NT2/D1 (cell line): Measurements from ENCODE around the gene DAAM1.

Experiments used
- DNase-seq: peaks from one replicate; pipeline ENCODE4 v3.0.0-alpha.2; 2011; ENCODE audit warnings: low read depth, low spot score
- H3K27me3 ChIP-seq: 2 replicates; pipeline ENCODE4 v1.6.0; 2011; ENCODE audit warnings: mild to moderate bottlenecking; ENCODE audit not compliant: insufficient read length, insufficient read depth
- H3K36me3 ChIP-seq: 2 replicates; pipeline ENCODE4 v1.6.1; 2011; ENCODE audit warnings: mild to moderate bottlenecking, low read length, mixed read lengths; ENCODE audit not compliant: insufficient read depth, insufficient read length
- H3K4me1 ChIP-seq: 2 replicates; pipeline ENCODE4 v1.5.1; 2011; ENCODE audit not compliant: insufficient read depth, insufficient read length
- H3K4me3 ChIP-seq: 2 replicates; pipeline ENCODE4 v1.5.1; 2011; ENCODE audit warnings: low read depth; ENCODE audit not compliant: insufficient read length
- H3K9ac ChIP-seq: 2 replicates; pipeline ENCODE4 v1.6.0; 2011; ENCODE audit warnings: low read depth; ENCODE audit not compliant: insufficient read length
- H3K9me3 ChIP-seq: 2 replicates; pipeline ENCODE4 v1.5.1; 2011; ENCODE audit warnings: mild to moderate bottlenecking, low read length; ENCODE audit not compliant: insufficient read depth
- SUZ12 ChIP-seq: IDR thresholded peaks from 2 replicates; pipeline ENCODE4 v1.6.1; 2011; ENCODE audit not compliant: insufficient read length, insufficient read depth; ENCODE audit errors: extremely low read depth
- YY1 ChIP-seq: IDR thresholded peaks from 2 replicates; pipeline ENCODE4 v1.6.1; 2011; ENCODE audit not compliant: insufficient read length, insufficient read depth
- ZNF274 ChIP-seq: IDR thresholded peaks from 2 replicates; pipeline ENCODE4 v1.6.1; 2011; ENCODE audit warnings: mild to moderate bottlenecking, low read depth, low read length

Gene DAAM1

DNA sequence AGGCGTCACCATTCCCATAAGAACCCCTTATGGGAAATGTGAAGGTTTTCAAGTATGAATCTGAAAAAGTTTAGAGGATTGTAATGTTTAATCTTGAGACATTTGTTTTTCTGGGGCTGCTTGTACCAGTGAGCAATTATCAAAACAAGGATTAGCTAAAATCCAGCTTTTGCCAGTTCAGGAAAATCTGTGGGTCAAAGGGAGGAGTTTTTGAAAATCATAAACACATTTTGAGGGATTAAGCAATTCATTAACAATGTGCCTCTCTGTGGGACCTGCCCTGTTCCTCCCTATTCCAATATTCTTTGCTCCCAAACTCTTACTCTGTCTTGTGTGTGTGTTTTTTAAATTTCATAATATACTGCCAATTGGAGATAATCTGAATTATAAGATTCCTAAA is 11.7 kb upstream of the DAAM1 start:
- Histone ChIP-seq H3K27me3 (no peaks in the 10 kb centered on the region), H3K36me3 (no peaks in the 10 kb centered on the region), H3K4me1 (no peaks in the 10 kb centered on the region), H3K9me3 (no peaks in the 10 kb centered on the region), H3K4me3 (no peak overlapping the region), H3K9ac (no peak overlapping the region)
- no peak for DNase-seq
- no peak for TF ChIP-seq ZNF274
- no peak for TF ChIP-seq YY1
- TF ChIP-seq SUZ12, result no peak

DNA sequence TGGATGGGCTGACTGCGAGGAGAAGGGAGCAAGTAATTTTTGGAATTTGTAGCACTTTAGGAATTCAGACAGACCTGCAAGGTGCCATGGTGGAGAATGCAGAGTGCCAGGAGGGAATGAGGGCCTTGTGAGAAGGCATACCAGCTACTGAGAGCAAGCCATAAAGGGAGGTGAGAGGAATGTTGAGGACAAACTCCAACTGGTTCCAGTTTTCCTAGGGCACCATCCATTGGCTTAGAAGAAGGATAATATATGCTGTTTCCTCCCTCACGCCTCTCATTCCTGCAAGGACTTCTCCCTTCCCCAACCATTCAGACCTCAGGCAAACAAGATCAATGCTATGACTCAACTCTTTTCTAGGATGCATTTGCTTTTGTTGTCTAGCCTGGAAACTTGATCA is 11.2 kb upstream of the DAAM1 start:
- Histone ChIP-seq H3K4me3 (no peak overlapping the region), H3K9me3 (no peaks in the 10 kb centered on the region), H3K27me3 (no peaks in the 10 kb centered on the region), H3K4me1 (no peaks in the 10 kb centered on the region), H3K36me3 (no peaks in the 10 kb centered on the region), H3K9ac (no peak overlapping the region)
- DNase-seq, result peak; percentile 39
- no peak for TF ChIP-seq SUZ12
- no peak for TF ChIP-seq ZNF274
- no peak for TF ChIP-seq YY1

DNA sequence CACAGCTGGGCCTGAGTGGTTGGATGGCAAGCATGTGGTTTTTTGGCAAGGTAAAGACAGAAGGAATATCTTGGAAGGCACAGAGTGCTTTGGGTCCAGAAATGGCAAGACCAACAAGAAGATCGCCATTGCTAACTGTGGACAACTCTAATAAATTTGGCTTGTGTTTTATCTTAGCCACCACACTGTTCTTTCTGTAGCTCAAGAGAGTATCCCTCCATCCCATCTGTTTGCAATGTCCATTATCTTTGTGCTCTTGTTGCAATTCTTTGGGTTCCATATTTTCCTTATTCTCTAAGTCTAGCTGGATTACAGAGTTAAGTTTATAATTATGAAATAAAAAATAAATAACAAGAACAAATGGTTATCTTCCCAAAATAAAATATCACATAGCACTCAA is 6.7 kb upstream of the DAAM1 start:
- TF ChIP-seq ZNF274, result no peak
- TF ChIP-seq SUZ12, result no peak
- TF ChIP-seq YY1, result no peak
- no peak overlapping the region for H3K4me3 ChIP-seq
- no peaks in the 10 kb centered on the region for H3K4me1 ChIP-seq
- DNase-seq, result no peak
- H3K9ac ChIP-seq, result no peak overlapping the region
- H3K9me3 ChIP-seq, result no peaks in the 10 kb centered on the region
- no peaks in the 10 kb centered on the region for H3K36me3 ChIP-seq
- peaks cover 13% of the 10 kb centered on the region for H3K27me3 ChIP-seq

DNA sequence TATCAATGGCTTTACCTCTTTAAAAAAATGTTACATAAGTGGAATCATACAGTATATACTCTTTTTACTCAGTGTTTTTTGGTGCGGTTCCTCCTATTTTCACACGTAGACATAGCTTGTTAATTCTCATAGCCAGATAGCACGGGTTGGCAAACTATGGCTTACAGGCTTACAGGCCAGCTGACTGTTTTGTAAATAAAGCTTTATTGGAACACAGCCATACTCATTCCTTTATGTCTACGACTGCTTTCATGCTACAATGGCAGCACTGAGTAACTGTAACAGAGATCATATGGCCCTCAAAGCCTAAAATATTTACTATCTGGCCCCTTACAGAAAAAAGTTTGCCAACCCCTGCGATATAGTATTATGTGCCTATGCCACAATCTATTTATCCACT is 5.8 kb upstream of the DAAM1 start:
- peaks cover 21% of the 10 kb centered on the region for H3K27me3 ChIP-seq
- H3K9me3 ChIP-seq, result no peaks in the 10 kb centered on the region
- no peaks in the 10 kb centered on the region for H3K4me1 ChIP-seq
- no peak overlapping the region for H3K4me3 ChIP-seq
- H3K9ac ChIP-seq, result no peak overlapping the region
- TF ChIP-seq ZNF274 (no peak), SUZ12 (no peak), YY1 (no peak)
- H3K36me3 ChIP-seq, result no peaks in the 10 kb centered on the region
- DNase-seq, result no peak

DNA sequence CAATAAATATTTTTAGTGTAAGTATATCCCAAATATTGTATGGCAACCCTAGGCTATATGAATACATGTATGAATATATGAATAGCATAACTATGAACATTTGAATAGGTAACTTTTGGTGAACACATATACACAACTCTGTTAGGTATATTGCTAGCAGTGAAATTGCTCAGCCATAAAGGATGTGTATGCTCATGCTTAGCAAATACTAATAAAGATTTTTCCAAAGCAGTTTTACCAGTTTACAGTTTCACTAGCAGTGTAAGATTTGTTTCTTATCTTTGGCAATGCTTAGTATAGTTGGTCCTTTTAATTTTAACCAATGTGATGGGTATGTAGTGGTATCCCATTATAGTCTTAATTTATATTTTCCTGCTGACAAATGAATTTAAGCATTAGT is 5.3 kb upstream of the DAAM1 start:
- DNase-seq, result no peak
- Histone ChIP-seq H3K4me3 (no peak overlapping the region), H3K4me1 (no peaks in the 10 kb centered on the region)

DNA sequence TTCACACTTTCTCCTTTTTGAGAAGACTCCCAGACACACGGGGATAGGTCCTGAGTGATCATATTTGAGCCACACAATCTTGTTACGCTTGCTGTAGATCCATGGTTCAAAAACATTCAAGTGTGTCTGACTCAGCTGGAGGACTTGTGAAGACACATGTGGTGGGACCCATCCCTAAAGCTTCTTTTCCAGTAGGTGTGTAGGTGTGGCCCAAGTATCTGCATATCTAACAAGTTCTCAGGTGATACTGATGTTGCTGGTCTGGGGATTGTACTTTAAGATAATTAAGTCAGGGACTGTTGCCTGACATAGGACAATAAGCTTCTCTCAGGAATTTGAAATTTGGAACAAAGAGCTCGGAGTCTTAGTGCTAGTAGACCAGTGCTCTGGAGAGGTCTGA is 4.1 kb upstream of the DAAM1 start:
- H3K4me3 ChIP-seq, result no peak overlapping the region
- DNase-seq, result no peak
- no peaks in the 10 kb centered on the region for H3K36me3 ChIP-seq
- H3K27me3 ChIP-seq, result peaks cover 29% of the 10 kb centered on the region
- no peaks in the 10 kb centered on the region for H3K9me3 ChIP-seq
- TF ChIP-seq YY1 (no peak), ZNF274 (no peak), SUZ12 (no peak)
- H3K9ac ChIP-seq, result no peak overlapping the region
- H3K4me1 ChIP-seq, result no peaks in the 10 kb centered on the region

More for the DNA sequence above, 5.3 kb upstream of the DAAM1 start:
- no peaks in the 10 kb centered on the region for H3K36me3 ChIP-seq
- TF ChIP-seq SUZ12 (no peak), ZNF274 (no peak), YY1 (no peak)
- H3K9ac ChIP-seq, result no peak overlapping the region
- no peaks in the 10 kb centered on the region for H3K9me3 ChIP-seq
- peaks cover 25% of the 10 kb centered on the region for H3K27me3 ChIP-seq

DNA sequence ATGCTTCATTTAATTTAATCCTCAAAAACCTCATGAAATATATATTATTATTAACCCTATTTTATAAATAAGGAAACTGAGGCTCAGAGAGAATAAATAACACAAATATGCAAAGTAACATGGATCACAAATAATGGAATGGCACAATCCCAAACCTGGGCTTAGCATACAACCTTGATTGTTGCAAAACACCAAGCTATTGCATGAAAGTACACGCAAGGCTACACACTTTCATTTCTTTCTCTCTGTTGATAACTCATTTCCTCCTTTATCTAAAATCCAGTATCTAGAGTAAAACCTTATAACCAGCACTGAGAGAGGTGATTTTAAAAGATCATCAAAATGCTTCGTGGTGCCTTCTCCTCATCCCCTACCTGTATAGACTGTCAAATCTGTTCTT is 2.8 kb upstream of the DAAM1 start:
- Histone ChIP-seq H3K27me3 (peaks cover 36% of the 10 kb centered on the region), H3K36me3 (no peaks in the 10 kb centered on the region), H3K9ac (no peak overlapping the region), H3K9me3 (no peaks in the 10 kb centered on the region), H3K4me1 (peaks cover 3% of the 10 kb centered on the region), H3K4me3 (no peak overlapping the region)
- TF ChIP-seq SUZ12 (no peak), YY1 (no peak), ZNF274 (no peak)
- no peak for DNase-seq

DNA sequence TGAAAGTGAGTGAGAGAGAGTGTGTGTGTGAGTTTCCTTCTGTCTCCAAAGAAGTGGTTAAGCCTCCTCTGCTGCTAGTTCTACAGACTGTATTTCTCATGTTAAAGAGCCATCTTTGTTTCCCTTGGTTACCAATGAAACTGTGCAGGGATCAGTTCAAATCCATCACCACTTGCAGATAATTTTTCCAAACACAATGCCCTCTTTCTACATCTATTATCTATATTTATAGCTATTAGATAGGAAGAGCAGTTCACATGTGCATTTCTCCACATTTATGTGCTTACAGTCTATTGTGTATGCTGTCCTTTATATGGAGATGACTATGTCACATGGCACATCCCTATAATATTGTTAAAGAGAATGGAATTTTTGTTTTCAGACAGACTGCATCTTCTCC is 2.2 kb upstream of the DAAM1 start:
- Histone ChIP-seq H3K9ac (no peak overlapping the region), H3K36me3 (no peaks in the 10 kb centered on the region), H3K4me1 (peaks cover 3% of the 10 kb centered on the region), H3K4me3 (no peak overlapping the region), H3K9me3 (no peaks in the 10 kb centered on the region), H3K27me3 (peaks cover 36% of the 10 kb centered on the region)
- no peak for DNase-seq
- TF ChIP-seq YY1 (no peak), SUZ12 (no peak), ZNF274 (no peak)
